K562 (cell line): ENCODE measurements around the gene IL2RG. TPM values are rescaled to one million over a fixed set of nuclear protein-coding genes. Genes with fewer than 3 reads are reported as not detected.

Experiments
- ARNT ChIP-seq, 2 experiments: fragments of 450-650 bp; IDR thresholded peaks; 2 replicates each; pipeline ENCODE4 v1.6.1; 2016; ENCODE audit warnings: mild to moderate bottlenecking in 1 of 2
- C11orf30 ChIP-seq: fragments of 450-650 bp; IDR thresholded peaks from 2 replicates; pipeline ENCODE4 v1.6.1; 2016; ENCODE audit warnings: low read depth, mild to moderate bottlenecking
- CC2D1A ChIP-seq: fragments of 450-650 bp; IDR thresholded peaks from 2 replicates; pipeline ENCODE4 v1.6.1; 2017; ENCODE audit warnings: mild to moderate bottlenecking
- ESRRA ChIP-seq: fragments of 450-650 bp; IDR thresholded peaks from 2 replicates; pipeline ENCODE4 v1.6.1; 2014; ENCODE audit warnings: low read depth, mild to moderate bottlenecking, moderate library complexity, borderline replicate concordance
- HDAC8 ChIP-seq: fragments of 450-650 bp; IDR thresholded peaks from 2 replicates; pipeline ENCODE4 v1.6.1; 2016; ENCODE audit warnings: mild to moderate bottlenecking, missing genetic modification characterization, moderate library complexity, missing compliant biosample characterization
- HNRNPUL1 ChIP-seq: fragments of 200-400 bp; formaldehyde crosslinking; IDR thresholded peaks from 2 replicates; pipeline ENCODE4 v1.6.1; 2017; ENCODE audit warnings: low read length
- LCOR ChIP-seq: sonication (generic); formaldehyde crosslinking; IDR thresholded peaks from 2 replicates; pipeline ENCODE4 v1.8.0; 2022; ENCODE audit warnings: mild to moderate bottlenecking, missing genetic modification reagents
- MCM2 ChIP-seq: fragments of 450-650 bp; IDR thresholded peaks from 2 replicates; pipeline ENCODE4 v1.6.1; 2017; ENCODE audit warnings: low read depth, mild to moderate bottlenecking
- NFIC ChIP-seq: fragments of 450-650 bp; IDR thresholded peaks from 2 replicates; pipeline ENCODE4 v1.6.1; 2017; ENCODE audit warnings: mild to moderate bottlenecking, inconsistent platforms
- PHB2 ChIP-seq: fragments of 450-650 bp; IDR thresholded peaks from 2 replicates; pipeline ENCODE4 v1.6.1; 2017; ENCODE audit warnings: low read depth
- PHF8 ChIP-seq: fragments of 200-600 bp; sonication (generic); IDR thresholded peaks from 2 replicates; pipeline ENCODE4 v1.6.1; 2012; ENCODE audit warnings: mixed run types, mild to moderate bottlenecking, inconsistent platforms, low read length, moderate library complexity, borderline replicate concordance
- SETDB1 ChIP-seq: IDR thresholded peaks from one replicate; pipeline ENCODE4 v1.6.1; 2012; ENCODE audit warnings: low read length, control low read depth, inconsistent platforms
- SMAD2 ChIP-seq: fragments of 150-350 bp; IDR thresholded peaks from 2 replicates; pipeline ENCODE4 v1.6.1; 2014; ENCODE audit warnings: low read depth, mild to moderate bottlenecking, low read length
- SMARCE1 ChIP-seq: fragments of 450-650 bp; IDR thresholded peaks from 2 replicates; pipeline ENCODE4 v1.7.1; 2016; ENCODE audit warnings: mild to moderate bottlenecking
- SREBF2 ChIP-seq: sonication (generic); formaldehyde crosslinking; IDR thresholded peaks from 2 replicates; pipeline ENCODE4 v1.4.0; 2020; ENCODE audit warnings: mild to moderate bottlenecking, missing genetic modification reagents
- TEAD4 ChIP-seq, 2 experiments: sonication (generic) in 1 of 2; formaldehyde crosslinking in 1 of 2; IDR thresholded peaks; 2 replicates each; pipeline versions ENCODE4 v1.6.1 to v1.8.0; 2012 to 2022; ENCODE audit warnings: borderline replicate concordance in 1 of 2, inconsistent platforms in 1 of 2, low read length in 1 of 2, mild to moderate bottlenecking in 1 of 2, missing genetic modification reagents in 1 of 2
- TGIF2 ChIP-seq: sonication (generic); formaldehyde crosslinking; IDR thresholded peaks from 2 replicates; pipeline ENCODE4 v1.8.1; 2022; ENCODE audit warnings: mild to moderate bottlenecking, missing genetic modification reagents, moderate library complexity
- ZNF184 ChIP-seq: sonication (generic); formaldehyde crosslinking; IDR thresholded peaks from 2 replicates; pipeline ENCODE4 v1.5.0; 2020; ENCODE audit warnings: missing genetic modification reagents
- ZNF274 ChIP-seq: IDR thresholded peaks from 2 replicates; pipeline ENCODE4 v1.6.1; 2011; ENCODE audit warnings: low read depth, mild to moderate bottlenecking, low read length, moderate library complexity, borderline replicate concordance
- polyA plus RNA-seq, 8 experiments: library from polyadenylated mRNA; depleted of rRNA in 4 of 8; stranded (reverse) in 5 of 8; unstranded in 3 of 8; fragments of >200 nt; fragmentation: Nextera tagmentation in 2 of 8; fragmentation: Illumina TruSeq in 1 of 8; extraction: Ambion mirVana in 2 of 8; extraction: Trizol in 1 of 8; gene quantifications; 2 replicates each; pipeline versions ENCODE4 v1.2.1 to v1.2.3, GENCODE V29; 2011 to 2014; ENCODE audit warnings: inconsistent platforms in 1 of 8, missing spikeins in 1 of 8
- total RNA-seq, 7 experiments: library from RNA; depleted of rRNA in 6 of 7; stranded (reverse); fragments of >200 nt in 6 of 7; fragmentation: Illumina TruSeq in 2 of 7; extraction: Trizol in 2 of 7; gene quantifications; 2 replicates each; pipeline versions ENCODE4 v1.2.1 to v1.2.3, GENCODE V29; 2011 to 2021; ENCODE audit warnings: low replicate concordance in 1 of 7
- TF ChIP-seq, protein P1 (sequence below): fragments of 150-350 bp; conservative IDR thresholded peaks from 2 replicates; pipeline ENCODE4 v1.6.1; 2014; ENCODE audit warnings: low read length
- TF ChIP-seq, protein P2 (sequence below): sonication (generic); formaldehyde crosslinking; IDR thresholded peaks from 2 replicates; pipeline ENCODE4 v1.8.0; 2022; ENCODE audit warnings: missing genetic modification reagents, mild to moderate bottlenecking, borderline replicate concordance
- TF ChIP-seq, protein P3 (sequence below), 2 experiments: fragments of 150-350 bp in 1 of 2; IDR thresholded peaks; 2 replicates each; pipeline ENCODE4 v1.6.1; 2012 to 2016; ENCODE audit warnings: low read depth in 2 of 2, low read length in 2 of 2, mild to moderate bottlenecking in 1 of 2, moderate library complexity in 1 of 2
- TF ChIP-seq, protein P4 (sequence below): sonication (generic); IDR thresholded peaks from 2 replicates; pipeline ENCODE4 v1.6.1; 2016

The IL2RG gene
- total and polyA plus RNA-seq, 9 of the 15 experiments (the other 6 are each of a cell fraction or from before 2014, with no cell fraction given): 5.5 to 55.4 (median 19.7) TPM

DNA sequence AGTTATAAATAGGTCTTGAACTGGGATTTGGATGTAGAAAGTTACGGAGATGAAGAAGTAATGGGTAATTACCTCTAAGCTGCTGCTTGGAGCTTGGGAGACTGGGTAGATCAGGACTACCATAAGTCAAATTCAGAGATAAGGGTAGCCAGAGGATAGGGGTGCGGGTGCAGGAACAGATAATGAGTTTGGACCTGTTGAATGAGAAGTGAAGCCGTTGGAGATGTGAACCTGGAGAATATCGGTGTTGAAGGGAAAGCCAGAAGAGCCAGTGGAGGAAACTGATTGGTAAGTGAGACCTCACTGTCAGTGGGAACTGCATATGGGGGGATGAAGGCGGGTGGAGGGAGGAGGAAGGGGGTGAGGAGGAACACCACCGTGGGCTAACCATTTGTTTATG lies 16.3 kb downstream of the IL2RG start (continued):
- TF ChIP-seq, protein P1, sequence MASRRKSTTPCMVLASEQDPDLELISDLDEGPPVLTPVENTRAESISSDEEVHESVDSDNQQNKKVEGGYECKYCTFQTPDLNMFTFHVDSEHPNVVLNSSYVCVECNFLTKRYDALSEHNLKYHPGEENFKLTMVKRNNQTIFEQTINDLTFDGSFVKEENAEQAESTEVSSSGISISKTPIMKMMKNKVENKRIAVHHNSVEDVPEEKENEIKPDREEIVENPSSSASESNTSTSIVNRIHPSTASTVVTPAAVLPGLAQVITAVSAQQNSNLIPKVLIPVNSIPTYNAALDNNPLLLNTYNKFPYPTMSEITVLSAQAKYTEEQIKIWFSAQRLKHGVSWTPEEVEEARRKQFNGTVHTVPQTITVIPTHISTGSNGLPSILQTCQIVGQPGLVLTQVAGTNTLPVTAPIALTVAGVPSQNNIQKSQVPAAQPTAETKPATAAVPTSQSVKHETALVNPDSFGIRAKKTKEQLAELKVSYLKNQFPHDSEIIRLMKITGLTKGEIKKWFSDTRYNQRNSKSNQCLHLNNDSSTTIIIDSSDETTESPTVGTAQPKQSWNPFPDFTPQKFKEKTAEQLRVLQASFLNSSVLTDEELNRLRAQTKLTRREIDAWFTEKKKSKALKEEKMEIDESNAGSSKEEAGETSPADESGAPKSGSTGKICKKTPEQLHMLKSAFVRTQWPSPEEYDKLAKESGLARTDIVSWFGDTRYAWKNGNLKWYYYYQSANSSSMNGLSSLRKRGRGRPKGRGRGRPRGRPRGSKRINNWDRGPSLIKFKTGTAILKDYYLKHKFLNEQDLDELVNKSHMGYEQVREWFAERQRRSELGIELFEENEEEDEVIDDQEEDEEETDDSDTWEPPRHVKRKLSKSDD: no peak
- TF ChIP-seq PHB2 (0 out of 2 replicates have a peak, but pooled peaks have one; percentile 56), CC2D1A (0 out of 2 replicates have a peak, but pooled peaks have one; percentile 22), SREBF2 (no peak), ESRRA (no peak), LCOR (no peak), NFIC (peak; percentile 41), SMAD2 (no peak), HNRNPUL1 (no peak), PHF8 (no peak), SETDB1 (no peak), SMARCE1 (peak; percentile 48; the same call in 1 of the 2 replicates), HDAC8 (tag) (no peak), ARNT (IDR thresholded peaks at IDR 0.05) (no peak), ZNF274 (no peak), ZNF184 (no peak), C11orf30 (no peak), MCM2 (no peak), TEAD4 (IDR thresholded peaks at IDR 0.05; ENCODE audit: low read length) (peak; percentile 48), TEAD4 (CRISPR knock-in tag; IDR thresholded peaks at IDR 0.05; ENCODE audit: borderline replicate concordance) (no peak), TGIF2 (no peak)
- TF ChIP-seq, protein P2, sequence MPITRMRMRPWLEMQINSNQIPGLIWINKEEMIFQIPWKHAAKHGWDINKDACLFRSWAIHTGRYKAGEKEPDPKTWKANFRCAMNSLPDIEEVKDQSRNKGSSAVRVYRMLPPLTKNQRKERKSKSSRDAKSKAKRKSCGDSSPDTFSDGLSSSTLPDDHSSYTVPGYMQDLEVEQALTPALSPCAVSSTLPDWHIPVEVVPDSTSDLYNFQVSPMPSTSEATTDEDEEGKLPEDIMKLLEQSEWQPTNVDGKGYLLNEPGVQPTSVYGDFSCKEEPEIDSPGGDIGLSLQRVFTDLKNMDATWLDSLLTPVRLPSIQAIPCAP: no peak
- TF ChIP-seq, protein P3, sequence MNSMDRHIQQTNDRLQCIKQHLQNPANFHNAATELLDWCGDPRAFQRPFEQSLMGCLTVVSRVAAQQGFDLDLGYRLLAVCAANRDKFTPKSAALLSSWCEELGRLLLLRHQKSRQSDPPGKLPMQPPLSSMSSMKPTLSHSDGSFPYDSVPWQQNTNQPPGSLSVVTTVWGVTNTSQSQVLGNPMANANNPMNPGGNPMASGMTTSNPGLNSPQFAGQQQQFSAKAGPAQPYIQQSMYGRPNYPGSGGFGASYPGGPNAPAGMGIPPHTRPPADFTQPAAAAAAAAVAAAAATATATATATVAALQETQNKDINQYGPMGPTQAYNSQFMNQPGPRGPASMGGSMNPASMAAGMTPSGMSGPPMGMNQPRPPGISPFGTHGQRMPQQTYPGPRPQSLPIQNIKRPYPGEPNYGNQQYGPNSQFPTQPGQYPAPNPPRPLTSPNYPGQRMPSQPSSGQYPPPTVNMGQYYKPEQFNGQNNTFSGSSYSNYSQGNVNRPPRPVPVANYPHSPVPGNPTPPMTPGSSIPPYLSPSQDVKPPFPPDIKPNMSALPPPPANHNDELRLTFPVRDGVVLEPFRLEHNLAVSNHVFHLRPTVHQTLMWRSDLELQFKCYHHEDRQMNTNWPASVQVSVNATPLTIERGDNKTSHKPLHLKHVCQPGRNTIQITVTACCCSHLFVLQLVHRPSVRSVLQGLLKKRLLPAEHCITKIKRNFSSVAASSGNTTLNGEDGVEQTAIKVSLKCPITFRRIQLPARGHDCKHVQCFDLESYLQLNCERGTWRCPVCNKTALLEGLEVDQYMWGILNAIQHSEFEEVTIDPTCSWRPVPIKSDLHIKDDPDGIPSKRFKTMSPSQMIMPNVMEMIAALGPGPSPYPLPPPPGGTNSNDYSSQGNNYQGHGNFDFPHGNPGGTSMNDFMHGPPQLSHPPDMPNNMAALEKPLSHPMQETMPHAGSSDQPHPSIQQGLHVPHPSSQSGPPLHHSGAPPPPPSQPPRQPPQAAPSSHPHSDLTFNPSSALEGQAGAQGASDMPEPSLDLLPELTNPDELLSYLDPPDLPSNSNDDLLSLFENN (IDR thresholded peaks at IDR 0.05; ENCODE audit: low read depth in 2 of 2, low read length in 2 of 2): no peak
- TF ChIP-seq, protein P4, sequence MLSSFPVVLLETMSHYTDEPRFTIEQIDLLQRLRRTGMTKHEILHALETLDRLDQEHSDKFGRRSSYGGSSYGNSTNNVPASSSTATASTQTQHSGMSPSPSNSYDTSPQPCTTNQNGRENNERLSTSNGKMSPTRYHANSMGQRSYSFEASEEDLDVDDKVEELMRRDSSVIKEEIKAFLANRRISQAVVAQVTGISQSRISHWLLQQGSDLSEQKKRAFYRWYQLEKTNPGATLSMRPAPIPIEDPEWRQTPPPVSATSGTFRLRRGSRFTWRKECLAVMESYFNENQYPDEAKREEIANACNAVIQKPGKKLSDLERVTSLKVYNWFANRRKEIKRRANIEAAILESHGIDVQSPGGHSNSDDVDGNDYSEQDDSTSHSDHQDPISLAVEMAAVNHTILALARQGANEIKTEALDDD: peak; percentile 72; the same call in 1 of the 2 replicates
